22Rv1 (cell line): ENCODE data around the gene C1QTNF2.

Experiments
- ZFX ChIP-seq: fragments of 450-650 bp; IDR thresholded peaks from 2 replicates; pipeline ENCODE4 v1.6.1; 2017; ENCODE audit warnings: antibody characterized with exemption, borderline replicate concordance
- TF ChIP-seq, protein P1 (sequence below): fragments of 450-650 bp; IDR thresholded peaks from 2 replicates; pipeline ENCODE4 v1.5.1; 2017; ENCODE audit warnings: mild to moderate bottlenecking

DNA sequence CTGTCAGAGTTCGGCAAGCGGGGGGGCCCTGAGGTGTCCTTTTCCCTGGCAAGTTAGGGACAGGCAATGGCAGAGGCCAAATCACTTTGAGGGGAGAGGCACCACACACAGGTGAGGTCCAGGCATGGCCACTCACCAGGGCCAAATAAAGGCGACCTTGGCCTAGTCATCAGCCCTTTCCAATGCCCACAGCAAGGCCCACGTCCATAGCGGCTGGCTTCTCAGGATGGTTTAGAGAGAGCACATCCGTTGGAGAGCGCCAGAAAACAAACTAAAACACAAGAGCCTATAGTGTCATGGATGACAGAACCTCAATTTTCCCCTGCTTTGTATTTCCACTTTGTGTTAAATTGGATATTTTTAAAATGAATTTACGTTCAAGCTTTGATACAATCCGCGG lies 65.1 kb downstream of the C1QTNF2 start:
- TF ChIP-seq, protein P1, sequence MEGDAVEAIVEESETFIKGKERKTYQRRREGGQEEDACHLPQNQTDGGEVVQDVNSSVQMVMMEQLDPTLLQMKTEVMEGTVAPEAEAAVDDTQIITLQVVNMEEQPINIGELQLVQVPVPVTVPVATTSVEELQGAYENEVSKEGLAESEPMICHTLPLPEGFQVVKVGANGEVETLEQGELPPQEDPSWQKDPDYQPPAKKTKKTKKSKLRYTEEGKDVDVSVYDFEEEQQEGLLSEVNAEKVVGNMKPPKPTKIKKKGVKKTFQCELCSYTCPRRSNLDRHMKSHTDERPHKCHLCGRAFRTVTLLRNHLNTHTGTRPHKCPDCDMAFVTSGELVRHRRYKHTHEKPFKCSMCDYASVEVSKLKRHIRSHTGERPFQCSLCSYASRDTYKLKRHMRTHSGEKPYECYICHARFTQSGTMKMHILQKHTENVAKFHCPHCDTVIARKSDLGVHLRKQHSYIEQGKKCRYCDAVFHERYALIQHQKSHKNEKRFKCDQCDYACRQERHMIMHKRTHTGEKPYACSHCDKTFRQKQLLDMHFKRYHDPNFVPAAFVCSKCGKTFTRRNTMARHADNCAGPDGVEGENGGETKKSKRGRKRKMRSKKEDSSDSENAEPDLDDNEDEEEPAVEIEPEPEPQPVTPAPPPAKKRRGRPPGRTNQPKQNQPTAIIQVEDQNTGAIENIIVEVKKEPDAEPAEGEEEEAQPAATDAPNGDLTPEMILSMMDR: no peak
- no peak for TF ChIP-seq ZFX
